Neuronal stem cell (in vitro differentiated cells): Measurements from ENCODE around the gene THSD4.

Source experiments
- DNase-seq: peaks from one replicate; pipeline ENCODE4 v3.0.0-alpha.2; 2013; ENCODE audit warnings: low spot score
- H2AFZ ChIP-seq: one replicate; pipeline ENCODE4 v1.6.1; 2013; ENCODE audit warnings: mild to moderate bottlenecking, low read length, inconsistent platforms
- H2AK5ac ChIP-seq: 2 replicates; pipeline ENCODE4 v1.6.1; 2013; ENCODE audit warnings: low read depth, mild to moderate bottlenecking, inconsistent platforms, low read length, moderate library complexity, mixed read lengths
- H2BK120ac ChIP-seq: 2 replicates; pipeline ENCODE4 v1.6.1; 2013; ENCODE audit warnings: low read depth, mild to moderate bottlenecking, inconsistent platforms, low read length, moderate library complexity, mixed read lengths
- H2BK12ac ChIP-seq: one replicate; pipeline ENCODE4 v1.6.1; 2013; ENCODE audit warnings: low read length, inconsistent platforms
- H2BK15ac ChIP-seq: 2 replicates; pipeline ENCODE4 v1.6.1; 2013; ENCODE audit warnings: mild to moderate bottlenecking, low read length, inconsistent platforms, mixed read lengths
- H2BK5ac ChIP-seq: one replicate; pipeline ENCODE4 v1.6.1; 2013; ENCODE audit warnings: inconsistent platforms, mild to moderate bottlenecking, low read length, moderate library complexity
- H3K14ac ChIP-seq: one replicate; pipeline ENCODE4 v1.6.1; 2013; ENCODE audit warnings: low read length, inconsistent platforms
- H3K18ac ChIP-seq: 2 replicates; pipeline ENCODE4 v1.6.1; 2013; ENCODE audit warnings: low read length, inconsistent platforms
- H3K23ac ChIP-seq: 2 replicates; pipeline ENCODE4 v1.6.1; 2013; ENCODE audit warnings: low read depth, mild to moderate bottlenecking, mixed read lengths, low read length, inconsistent platforms; ENCODE audit not compliant: poor library complexity
- H3K27ac ChIP-seq: replicated peaks from 3 replicates; pipeline ENCODE4 v1.5.1; 2013; ENCODE audit warnings: low read length, inconsistent platforms
- H3K27me3 ChIP-seq, 3 experiments: 2 replicates each; pipeline ENCODE4 v1.6.1; 2013; ENCODE audit warnings: low read length in 3 of 3, mild to moderate bottlenecking in 2 of 3, inconsistent platforms in 1 of 3, low read depth in 1 of 3, mixed read lengths in 1 of 3, moderate library complexity in 1 of 3; ENCODE audit not compliant: control insufficient read depth in 3 of 3, insufficient read depth in 3 of 3
- H3K36me3 ChIP-seq, 2 donors: replicated peaks in 1 of 2; 2 replicates each; pipeline ENCODE4 v1.6.1; 2013; ENCODE audit warnings: low read length in 2 of 2; ENCODE audit not compliant: control insufficient read depth in 2 of 2, insufficient read depth in 2 of 2
- H3K4ac ChIP-seq: 2 replicates; pipeline ENCODE4 v1.6.1; 2013; ENCODE audit warnings: inconsistent platforms, mild to moderate bottlenecking, low read length, moderate library complexity
- H3K4me1 ChIP-seq, 2 donors: 1 replicate in 1 of 2; 2 replicates in 1 of 2; pipeline ENCODE4 v1.6.1; 2013; ENCODE audit warnings: low read length in 2 of 2, low read depth in 1 of 2; ENCODE audit not compliant: control insufficient read depth in 2 of 2, insufficient read depth in 1 of 2
- H3K4me2 ChIP-seq: one replicate; pipeline ENCODE4 v1.6.1; 2013; ENCODE audit warnings: mild to moderate bottlenecking, low read length, inconsistent platforms; ENCODE audit not compliant: insufficient read depth, poor library complexity, severe bottlenecking
- H3K4me3 ChIP-seq, 2 donors: 2 replicates each; pipeline ENCODE4 v1.5.1; 2013; ENCODE audit warnings: low read length in 2 of 2, mild to moderate bottlenecking in 2 of 2, inconsistent platforms in 1 of 2, moderate library complexity in 1 of 2
- H3K79me1 ChIP-seq: one replicate; pipeline ENCODE4 v1.6.1; 2013; ENCODE audit warnings: low read depth, mild to moderate bottlenecking, inconsistent platforms, low read length, moderate library complexity
- H3K9ac ChIP-seq: one replicate; pipeline ENCODE4 v1.6.1; 2013; ENCODE audit warnings: mild to moderate bottlenecking, low read depth, low read length, inconsistent platforms; ENCODE audit not compliant: poor library complexity
- H3K9me3 ChIP-seq, 2 donors: replicated peaks in 1 of 2; 2 replicates each; pipeline versions ENCODE3 to v1.6.1; 2013; ENCODE audit warnings: low read length in 2 of 2, mild to moderate bottlenecking in 2 of 2, inconsistent platforms in 1 of 2, low read depth in 1 of 2, mixed read lengths in 1 of 2, moderate library complexity in 1 of 2; ENCODE audit not compliant: control insufficient read depth in 2 of 2, insufficient read depth in 1 of 2
- H4K8ac ChIP-seq: one replicate; pipeline ENCODE4 v1.6.1; 2013; ENCODE audit warnings: low read depth, mild to moderate bottlenecking, inconsistent platforms, low read length, moderate library complexity
- H4K91ac ChIP-seq: one replicate; pipeline ENCODE4 v1.6.1; 2013; ENCODE audit warnings: low read length, low read depth, mild to moderate bottlenecking, inconsistent platforms; ENCODE audit not compliant: poor library complexity
- WGBS, 2 donors: extraction: QIAGEN DNeasy Blood & Tissue Kit; methylation state at CpG; one replicate each; pipeline ENCODE4 v1.1.7; 2013; ENCODE audit warnings: missing lambda C conversion rate in 2 of 2, mixed read lengths in 1 of 2; ENCODE audit not compliant: insufficient read length in 2 of 2, insufficient replicate concordance in 1 of 2; ENCODE audit errors: extremely low coverage in 2 of 2; 5-methylcytosine and 5-hydroxymethylcytosine counted together

The THSD4 gene

DNA sequence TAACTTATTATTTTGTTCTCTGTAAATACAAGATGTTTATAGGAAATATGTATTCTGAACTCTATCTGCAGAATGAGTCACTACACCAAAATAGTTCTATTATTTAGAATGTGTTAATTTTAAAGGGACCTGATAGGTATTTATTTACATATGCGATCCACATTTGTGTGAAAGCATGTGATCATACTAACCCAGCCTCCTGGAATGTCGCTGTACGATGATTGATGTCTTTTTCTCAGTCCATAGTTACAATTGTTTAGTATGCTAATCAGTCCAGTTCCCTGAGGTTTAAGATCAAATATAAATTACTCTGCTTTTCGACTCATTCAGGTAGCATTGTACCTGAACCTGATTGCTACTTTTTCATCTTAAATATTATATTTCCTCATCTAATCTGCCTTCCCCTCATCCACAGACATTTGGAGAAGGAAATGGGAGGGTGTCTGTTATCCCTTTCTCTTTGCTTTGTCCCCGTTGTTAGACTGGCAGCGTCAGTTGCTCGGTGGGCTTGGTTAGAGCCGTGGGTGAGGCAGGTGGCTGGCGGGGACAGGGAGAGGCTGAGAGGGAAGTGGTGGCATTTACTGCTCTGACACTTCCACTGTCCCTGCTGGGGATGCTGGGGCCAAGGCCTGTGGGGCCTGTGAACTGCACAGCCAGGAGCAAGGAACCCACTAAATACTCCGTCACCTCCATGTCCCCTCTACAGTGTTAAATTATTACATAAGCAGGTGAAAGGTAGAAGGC, 667.3 kb downstream of the THSD4 start:
- Histone ChIP-seq H2BK120ac (no peak overlapping the region), H4K8ac (no peak overlapping the region), H3K18ac (peak overlapping the region; percentile 38), H2BK12ac (no peak overlapping the region), H3K9me3 (no peaks in the 10 kb centered on the region), H2AK5ac (no peak overlapping the region), H4K91ac (no peak overlapping the region), H3K27me3 (peaks cover 0 to 6% (median 0%) of the 10 kb centered on the region in 3 experiments), H3K4me2 (no peak overlapping the region), H2BK5ac (no peak overlapping the region), H3K27ac (no peak overlapping the region), H3K4ac (no peak overlapping the region), H3K9ac (no peak overlapping the region), H3K79me1 (no peaks in the 10 kb centered on the region), H2BK15ac (no peak overlapping the region), H3K23ac (peak overlapping the region; percentile 58), H2AFZ (no peak overlapping the region), H3K4me3 (no peak overlapping the region), H3K4me1 (peaks cover 0 to 5% of the 10 kb centered on the region in 2 donors), H3K36me3 (no peaks in the 10 kb centered on the region), H3K14ac (no peak overlapping the region)
- no CpG with 5 or more reads among the region's 10 CpGs for WGBS, 2 donors
- no peak for DNase-seq

DNA sequence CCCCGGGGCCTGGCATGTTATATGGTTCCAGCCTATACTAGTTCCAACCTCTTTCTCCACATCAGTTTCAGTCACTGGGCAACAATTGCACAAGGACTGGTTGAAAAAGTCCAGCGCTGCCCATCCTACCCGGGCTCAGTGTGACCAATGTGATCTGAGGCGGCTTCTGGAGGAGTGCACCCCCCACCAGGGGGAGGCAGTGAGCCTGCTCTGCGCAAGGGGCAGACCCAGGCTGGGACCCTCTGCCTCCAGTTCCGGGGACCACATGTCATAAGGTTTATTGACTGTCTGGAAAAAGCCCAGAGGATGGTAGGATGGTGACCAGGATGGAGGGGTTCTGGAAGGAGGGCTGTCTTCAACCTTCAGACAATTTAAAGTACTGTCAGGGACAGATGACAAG, 669.4 kb downstream of the THSD4 start:
- peak overlapping the region; percentile 68 for H2BK15ac ChIP-seq
- H3K27me3 ChIP-seq, result peaks cover 0 to 6% (median 0%) of the 10 kb centered on the region in 3 experiments
- no peak overlapping the region for H2BK5ac ChIP-seq
- H3K9me3 ChIP-seq, result no peaks in the 10 kb centered on the region
- H2BK12ac ChIP-seq, result no peak overlapping the region
- H3K23ac ChIP-seq, result no peak overlapping the region
- H3K4me1 ChIP-seq, result no peaks in the 10 kb centered on the region
- H3K9ac ChIP-seq, result no peak overlapping the region
- H3K36me3 ChIP-seq, result peaks cover 0 to 1% of the 10 kb centered on the region in 2 donors
- H3K79me1 ChIP-seq, result no peaks in the 10 kb centered on the region
- H3K4ac ChIP-seq, result no peak overlapping the region
- H3K4me2 ChIP-seq, result no peak overlapping the region
- H3K18ac ChIP-seq, result no peak overlapping the region
- no peak overlapping the region for H3K27ac ChIP-seq
- no peak overlapping the region for H3K4me3 ChIP-seq
- no peak overlapping the region for H2AK5ac ChIP-seq
- WGBS, 2 donors, result no CpG with 5 or more reads among the region's 6 CpGs
- H4K8ac ChIP-seq, result no peak overlapping the region
- peak overlapping the region; percentile 20 for H2BK120ac ChIP-seq
- DNase-seq, result no peak
- no peak overlapping the region for H2AFZ ChIP-seq
- H3K14ac ChIP-seq, result no peak overlapping the region
- H4K91ac ChIP-seq, result no peak overlapping the region

DNA sequence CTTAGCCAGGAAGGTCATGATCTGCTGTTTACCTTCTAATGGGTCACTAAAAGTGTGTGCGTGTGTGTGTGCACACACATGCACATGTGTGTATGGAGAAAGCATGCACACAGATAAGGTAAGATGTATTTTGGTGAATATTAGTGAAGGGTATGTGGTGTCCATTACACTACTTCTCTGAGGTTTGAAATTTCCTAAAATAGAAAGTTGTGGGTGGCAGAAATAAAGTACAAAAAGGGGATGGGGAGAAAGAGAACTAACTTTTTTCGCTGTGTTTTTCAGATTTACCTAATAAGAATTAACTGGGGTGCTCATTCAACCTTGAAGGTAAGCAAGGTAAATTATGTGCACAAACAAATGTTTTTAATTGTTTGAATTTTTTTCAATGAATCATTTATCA, 670.7 kb downstream of the THSD4 start:
- Histone ChIP-seq H4K91ac (no peak overlapping the region), H3K4ac (no peak overlapping the region), H3K23ac (no peak overlapping the region), H3K27me3 (peaks cover 0 to 6% (median 0%) of the 10 kb centered on the region in 3 experiments), H3K14ac (no peak overlapping the region), H3K36me3 (peaks cover 0 to 1% of the 10 kb centered on the region in 2 donors), H3K27ac (no peak overlapping the region), H2BK120ac (no peak overlapping the region), H3K4me3 (no peak overlapping the region), H2BK12ac (no peak overlapping the region), H2AFZ (no peak overlapping the region), H2BK15ac (no peak overlapping the region), H3K79me1 (no peaks in the 10 kb centered on the region), H3K4me2 (no peak overlapping the region), H2AK5ac (no peak overlapping the region), H3K9ac (no peak overlapping the region), H3K18ac (no peak overlapping the region), H3K4me1 (no peaks in the 10 kb centered on the region), H3K9me3 (no peaks in the 10 kb centered on the region), H2BK5ac (no peak overlapping the region), H4K8ac (no peak overlapping the region)
- no CpG with 5 or more reads among the region's 2 CpGs for WGBS, 2 donors
- no peak for DNase-seq

DNA sequence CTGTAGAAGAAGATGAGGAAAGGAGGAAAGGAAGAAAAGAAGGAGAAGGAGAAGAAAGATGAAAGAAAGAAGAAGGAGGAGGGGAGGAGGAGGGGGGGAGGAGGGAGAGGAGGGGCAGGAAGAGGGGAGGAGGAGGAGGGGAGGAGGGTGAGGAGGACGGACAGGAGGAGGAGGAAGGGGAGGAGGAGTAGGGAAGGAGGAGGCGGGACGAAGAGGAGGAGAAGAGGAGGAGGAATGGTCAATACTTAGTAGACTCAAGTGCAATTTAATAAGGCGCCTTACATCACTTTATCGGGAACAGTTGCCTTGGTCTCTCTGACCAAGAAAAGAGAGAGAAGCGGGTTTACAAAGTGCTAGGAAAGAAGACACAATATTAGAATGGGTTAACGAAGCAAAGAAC, 671.4 kb downstream of the THSD4 start:
- no peak overlapping the region for H3K9ac ChIP-seq
- no peaks in the 10 kb centered on the region for H3K4me1 ChIP-seq
- H3K4me3 ChIP-seq, result no peak overlapping the region
- no peak overlapping the region for H4K8ac ChIP-seq
- no peak overlapping the region for H3K14ac ChIP-seq
- H3K4me2 ChIP-seq, result no peak overlapping the region
- 100% methylated on average over 3 of the region's 7 CpGs; no CpG with 5 or more reads in 1 of the 2 donors for WGBS, 2 donors
- H2AFZ ChIP-seq, result no peak overlapping the region
- no peak overlapping the region for H3K4ac ChIP-seq
- no peak overlapping the region for H3K23ac ChIP-seq
- no peaks in the 10 kb centered on the region for H3K9me3 ChIP-seq
- H4K91ac ChIP-seq, result no peak overlapping the region
- H2BK120ac ChIP-seq, result no peak overlapping the region
- H3K79me1 ChIP-seq, result no peaks in the 10 kb centered on the region
- no peak overlapping the region for H2BK5ac ChIP-seq
- no peak for DNase-seq
- no peak overlapping the region for H3K18ac ChIP-seq
- H2BK15ac ChIP-seq, result no peak overlapping the region
- no peak overlapping the region for H2AK5ac ChIP-seq
- H2BK12ac ChIP-seq, result no peak overlapping the region
- H3K27ac ChIP-seq, result no peak overlapping the region
- H3K27me3 ChIP-seq, result peaks cover 0 to 5% (median 0%) of the 10 kb centered on the region in 3 experiments
- H3K36me3 ChIP-seq, result peaks cover 0 to 1% of the 10 kb centered on the region in 2 donors
